ENCODE measurements around the gene CLIP1. TPM values are rescaled to one million over a fixed set of nuclear protein-coding genes. Genes with fewer than 3 reads are reported as not detected.

The CLIP1 gene
- total and polyA plus RNA-seq, 2 of the 4 experiments (the other 2 are of a cell fraction): 38.0 to 54.8 TPM

- no peak overlapping the region; the same call in 1 of the 2 replicates for H2BK20ac ChIP-seq (ENCODE audit: low read depth, low read length)
- H3K36me3 ChIP-seq (ENCODE audit: control insufficient read depth, insufficient read depth, low read length): peaks cover 3% of the 10 kb centered on the region
- H3K14ac ChIP-seq (replicated peaks; ENCODE audit: low read depth, low read length): no peak overlapping the region
- no peak overlapping the region for H4K5ac ChIP-seq (ENCODE audit: low read depth, low read length)
- H2AK5ac ChIP-seq (ENCODE audit: low read depth, low read length): no peak overlapping the region
- no peak overlapping the region for H3K27ac ChIP-seq (ENCODE audit: insufficient read depth, low read length)
- no peak overlapping the region for H4K91ac ChIP-seq (ENCODE audit: insufficient read depth, low read depth, low read length)
- H3K27me3 ChIP-seq (ENCODE audit: control insufficient read depth, insufficient read depth, low read length): no peaks in the 10 kb centered on the region
- H3K4me1 ChIP-seq (ENCODE audit: control insufficient read depth, insufficient read depth, low read length): peaks cover 10% of the 10 kb centered on the region
- TF ChIP-seq RAD21 (IDR thresholded peaks at IDR 0.05; ENCODE audit: low read length) (no peak), FOS (IDR thresholded peaks at IDR 0.05; ENCODE audit: low read depth, low read length) (no peak), CEBPB (IDR thresholded peaks at IDR 0.05; ENCODE audit: low read depth, low read length) (peak; percentile 57; the same call in 1 of the 2 replicates), RCOR1 (IDR thresholded peaks at IDR 0.05; ENCODE audit: insufficient replicate concordance, low read length) (no peak), MAFK (IDR thresholded peaks at IDR 0.05; ENCODE audit: low read depth, low read length) (no peak), SMC3 (IDR thresholded peaks at IDR 0.05; ENCODE audit: low read depth, low read length) (no peak), MAZ (IDR thresholded peaks at IDR 0.05; ENCODE audit: borderline replicate concordance, low read depth, low read length) (no peak)
- no peak overlapping the region for H2BK120ac ChIP-seq (ENCODE audit: low read depth, low read length)
- intact Hi-C loops (cut with micrococcal nuclease): loop anchor here (10.0 kb wide), 1 partner anchor 360 kb away; the partner anchor contains the start of gene DENR
- H3K4me3 ChIP-seq (ENCODE audit: insufficient read depth, low read depth, low read length): no peak overlapping the region
- H3K9me3 ChIP-seq (ENCODE audit: control insufficient read depth, insufficient read depth, low read length): no peaks in the 10 kb centered on the region
- in situ Hi-C loops (cut with MboI; ENCODE audit: low sequenced_read_pairs): no loop called here
- BruUV-seq (replicated peaks): no TSS peak
- no peak overlapping the region for H3K9ac ChIP-seq (ENCODE audit: low read depth, low read length)
- peaks cover 23 to 80% of the 10 kb centered on the region in 2 experiments for H3K79me1 ChIP-seq (ENCODE audit: low read depth in 1 of 2, low read length in 2 of 2)
- no peak for DNase-seq
- no peak overlapping the region for H3K4ac ChIP-seq (ENCODE audit: low read depth, low read length)
- dilution Hi-C loops (cut with HindIII; ENCODE audit: low sequenced_read_pairs, unreplicated experiment): no loop called here
- no peak overlapping the region for H3K56ac ChIP-seq (ENCODE audit: extremely low read depth, insufficient read depth, low read length)
- H2AFZ ChIP-seq (replicated peaks; ENCODE audit: low read length, poor library complexity): no peak overlapping the region
- 93% methylated on average over 3 of the region's 15 CpGs; no CpG with 5 or more reads in 1 of the 2 experiments for WGBS, 2 experiments (ENCODE audit: extremely low coverage in 2 of 2, insufficient read length in 1 of 2)
- H4K20me1 ChIP-seq (ENCODE audit: insufficient read depth, low read length): peaks cover 6% of the 10 kb centered on the region; the same call in 1 of the 2 replicates
- H3K18ac ChIP-seq (ENCODE audit: low read depth, low read length): no peak overlapping the region
- CTCF ChIA-PET: no interaction called here
- H2AK9ac ChIP-seq (replicated peaks; ENCODE audit: low read depth, low read length, poor library complexity): no peak overlapping the region
- peak overlapping the region; percentile 80 for H2BK5ac ChIP-seq (ENCODE audit: low read depth, low read length, poor library complexity, severe bottlenecking)
- H4K8ac ChIP-seq (ENCODE audit: low read depth in 2 of 2, low read length in 2 of 2): peak overlapping the region in 1 of 2 experiments; percentile 48; a peak in 2 of 4 replicates
- POLR2A ChIA-PET (ENCODE audit: unreplicated experiment): no interaction called here
- H3K23ac ChIP-seq (ENCODE audit: low read depth, low read length): peak overlapping the region; percentile 47; the same call in 1 of the 2 replicates
- peak overlapping the region; percentile 53; the same call in 1 of the 2 replicates for H3K4me2 ChIP-seq (ENCODE audit: low read depth, low read length)
- peaks cover 11% of the 10 kb centered on the region for H3K9me1 ChIP-seq (ENCODE audit: insufficient read depth, low read length)
- H2BK15ac ChIP-seq (ENCODE audit: low read depth, low read length): no peak overlapping the region
- peak; percentile 8; the same call in 1 of the 2 replicates for ATAC-seq (ENCODE audit: low read depth)
Observed at GRCh38 chr12:122394626-122395194, 27.8 kb downstream of the CLIP1 start.

All from IMR-90 (cell line).